WTC11 (cell line): ENCODE results near the gene P2RY11. TPM values are rescaled to one million over a fixed set of nuclear protein-coding genes. Genes with fewer than 3 reads are reported as not detected.

Experiments
- ATAC-seq: fragments of 200-7000 bp; cut with Tn5 transposase; 2 replicates; pipeline ENCODE4 v1.10.0; 2021; ENCODE audit warnings: mild to moderate bottlenecking, moderate library complexity
- CTCF ChIA-PET: fragments of 300-600 bp; sonication (Branson Sonifier 250); formaldehyde crosslinking; loops from one replicate; lab custom pipeline; 2021; ENCODE audit warnings: antibody characterized with exemption; lab: Charles Lee
- POLR2A ChIA-PET: fragments of 350-600 bp; sonication (Branson Sonifier 250); formaldehyde crosslinking; loops from one replicate; lab custom pipeline; 2021; ENCODE audit warnings: antibody characterized with exemption; lab: Charles Lee
- DNase-seq: peaks from one replicate; pipeline ENCODE4 v3.0.0; 2021; ENCODE audit warnings: low spot score
- H3K27ac Mint-ChIP-seq: 2 replicates; pipeline ENCODE4 v1.8.0; 2021; ENCODE audit warnings: mixed read lengths
- H3K27me3 Mint-ChIP-seq: 2 replicates; pipeline ENCODE4 v1.8.0; 2021; ENCODE audit warnings: low read depth, mild to moderate bottlenecking, moderate library complexity, mixed read lengths
- H3K36me3 Mint-ChIP-seq: 2 replicates; pipeline ENCODE4 v1.8.0; 2021; ENCODE audit warnings: mixed read lengths
- H3K4me1 Mint-ChIP-seq: 2 replicates; pipeline ENCODE4 v1.8.0; 2022; ENCODE audit warnings: mixed read lengths
- H3K4me3 Mint-ChIP-seq: 2 replicates; pipeline ENCODE4 v1.8.0; 2021; ENCODE audit warnings: mild to moderate bottlenecking, moderate library complexity, mixed read lengths
- H3K9me3 Mint-ChIP-seq: 2 replicates; pipeline ENCODE4 v1.8.0; 2021; ENCODE audit warnings: mixed read lengths
- ATF2 ChIP-seq: sonication (generic); formaldehyde crosslinking; IDR thresholded peaks from 2 replicates; pipeline ENCODE4 v1.8.1; 2022; ENCODE audit warnings: low read depth, missing genetic modification reagents, borderline replicate concordance
- ATF3 ChIP-seq: sonication (generic); formaldehyde crosslinking; conservative IDR thresholded peaks from 2 replicates; pipeline ENCODE4 v1.8.1; 2022; ENCODE audit warnings: mild to moderate bottlenecking, missing genetic modification reagents
- ATF6 ChIP-seq: sonication (generic); formaldehyde crosslinking; IDR thresholded peaks from 2 replicates; pipeline ENCODE4 v1.8.1; 2023; ENCODE audit warnings: mild to moderate bottlenecking, missing genetic modification reagents
- CBFB ChIP-seq: sonication (generic); formaldehyde crosslinking; IDR thresholded peaks from 2 replicates; pipeline ENCODE4 v1.8.1; 2022; ENCODE audit warnings: mild to moderate bottlenecking, low read depth, missing genetic modification reagents
- CDX4 ChIP-seq: fragments of 250-450 bp; sonication (Bioruptor Pico); IDR thresholded peaks from 2 replicates; pipeline ENCODE4 v1.9.0; 2021; ENCODE audit warnings: moderate library complexity, mild to moderate bottlenecking, inconsistent platforms, borderline replicate concordance
- FOXK1 ChIP-seq: sonication (generic); formaldehyde crosslinking; IDR thresholded peaks from 2 replicates; pipeline ENCODE4 v1.8.0; 2022; ENCODE audit warnings: mild to moderate bottlenecking, moderate library complexity, missing genetic modification reagents
- FOXP4 ChIP-seq: sonication (generic); formaldehyde crosslinking; IDR thresholded peaks from 2 replicates; pipeline ENCODE4 v1.8.0; 2022; ENCODE audit warnings: mild to moderate bottlenecking, missing genetic modification reagents
- HMGXB4 ChIP-seq: sonication (generic); formaldehyde crosslinking; IDR thresholded peaks from 2 replicates; pipeline ENCODE4 v1.8.1; 2023; ENCODE audit warnings: mild to moderate bottlenecking, moderate library complexity, missing genetic modification reagents
- IRF2 ChIP-seq: sonication (generic); formaldehyde crosslinking; IDR thresholded peaks from 2 replicates; pipeline ENCODE4 v1.8.0; 2022; ENCODE audit warnings: low read depth, missing genetic modification reagents, borderline replicate concordance
- KAT7 ChIP-seq: sonication (generic); formaldehyde crosslinking; IDR thresholded peaks from 2 replicates; pipeline ENCODE4 v1.8.1; 2023; ENCODE audit warnings: missing genetic modification reagents, mild to moderate bottlenecking, borderline replicate concordance
- PRRX2 ChIP-seq: fragments of 250-450 bp; sonication (Bioruptor Pico); IDR thresholded peaks from 2 replicates; pipeline ENCODE4 v1.8.0; 2021; ENCODE audit warnings: mild to moderate bottlenecking
- RORB ChIP-seq: fragments of 250-450 bp; sonication (Bioruptor Pico); IDR thresholded peaks from 2 replicates; pipeline ENCODE4 v1.9.0; 2021; ENCODE audit warnings: mild to moderate bottlenecking
- SMAD3 ChIP-seq: sonication (generic); formaldehyde crosslinking; IDR thresholded peaks from 2 replicates; pipeline ENCODE4 v1.8.0; 2022; ENCODE audit warnings: missing genetic modification reagents, mild to moderate bottlenecking, borderline replicate concordance
- SMAD4 ChIP-seq: sonication (generic); formaldehyde crosslinking; IDR thresholded peaks from 2 replicates; pipeline ENCODE4 v1.8.0; 2022; ENCODE audit warnings: mild to moderate bottlenecking, missing genetic modification reagents
- USF2 ChIP-seq: sonication (generic); formaldehyde crosslinking; IDR thresholded peaks from 2 replicates; pipeline ENCODE4 v1.8.1; 2023; ENCODE audit warnings: mild to moderate bottlenecking, missing genetic modification reagents, moderate library complexity
- ZMAT4 ChIP-seq: fragments of 250-450 bp; sonication (Bioruptor Pico); IDR thresholded peaks from 2 replicates; pipeline ENCODE4 v1.9.0; 2021; ENCODE audit warnings: mild to moderate bottlenecking
- ZNF317 ChIP-seq: sonication (generic); formaldehyde crosslinking; IDR thresholded peaks from 2 replicates; pipeline ENCODE4 v1.8.1; 2023; ENCODE audit warnings: low read depth, mild to moderate bottlenecking, moderate library complexity, missing genetic modification reagents, borderline replicate concordance
- ZNF416 ChIP-seq: fragments of 250-450 bp; sonication (Bioruptor Pico); IDR thresholded peaks from 2 replicates; pipeline ENCODE4 v1.9.0; 2021; ENCODE audit warnings: mild to moderate bottlenecking, inconsistent platforms
- ZSCAN18 ChIP-seq: fragments of 250-450 bp; sonication (Bioruptor Pico); IDR thresholded peaks from 2 replicates; pipeline ENCODE4 v2.1.2; 2022; ENCODE audit warnings: mild to moderate bottlenecking, moderate library complexity
- total RNA-seq: library from RNA; stranded (reverse); gene quantifications from 3 replicates; pipeline ENCODE4 v1.2.3, GENCODE V29; 2021

P2RY11 gene
- total RNA-seq, 1 experiment from 2014 or later = 21.0 TPM

- TF ChIP-seq USF2 (CRISPR knock-in tag) = no peak
These were observed 32.2 kb downstream of the P2RY11 start (continued) for GRCh38 chr19:10143681-10144080.

GRCh38 chr19:10144361-10144760, 32.9 kb downstream of the P2RY11 start:
- CTCF ChIA-PET = interaction anchor here (0.5 kb wide), 1 partner anchor 88 kb away, joined by 3 read pairs; no protein-coding TSS in a partner anchor

GRCh38 chr19:10145031-10145430, 33.5 kb downstream of the P2RY11 start:
- H3K4me3 Mint-ChIP-seq = no peak overlapping the region
- ATAC-seq = no peak
- no peak for TF ChIP-seq ATF6 (CRISPR knock-in tag)
- no peak overlapping the region for H3K27ac Mint-ChIP-seq
- H3K27me3 Mint-ChIP-seq = no peaks in the 10 kb centered on the region
- H3K4me1 Mint-ChIP-seq = no peaks in the 10 kb centered on the region
- DNase-seq = no peak
- CTCF ChIA-PET = interaction anchor here (0.5 kb wide), 1 partner anchor 89 kb away, joined by 3 read pairs; no protein-coding TSS in a partner anchor
- H3K9me3 Mint-ChIP-seq = no peaks in the 10 kb centered on the region
- peaks cover 70% of the 10 kb centered on the region for H3K36me3 Mint-ChIP-seq
- POLR2A ChIA-PET = no interaction called here

More at GRCh38 chr19:10144361-10144760, 32.9 kb downstream of the P2RY11 start:
- Mint-ChIP-seq H3K4me1 (no peaks in the 10 kb centered on the region), H3K27me3 (no peaks in the 10 kb centered on the region), H3K27ac (no peak overlapping the region), H3K9me3 (no peaks in the 10 kb centered on the region), H3K4me3 (no peak overlapping the region), H3K36me3 (peaks cover 68% of the 10 kb centered on the region)
- POLR2A ChIA-PET = no interaction called here
- ATAC-seq (no peak), DNase-seq (no peak)
- no peak for TF ChIP-seq SMAD4 (CRISPR knock-in tag)
- TF ChIP-seq CBFB = no peak
- no peak for TF ChIP-seq ZSCAN18 (CRISPR knock-in tag)
- TF ChIP-seq ATF3 (CRISPR knock-in tag) = no peak
- no peak for TF ChIP-seq ZMAT4 (CRISPR knock-in tag)

GRCh38 chr19:10146142-10146541, 34.6 kb downstream of the P2RY11 start:
- ChIA-PET POLR2A (no interaction called here), CTCF (no interaction called here)
- DNase-seq = no peak
- H3K36me3 Mint-ChIP-seq = peaks cover 71% of the 10 kb centered on the region
- no peak for TF ChIP-seq IRF2
- no peak for TF ChIP-seq FOXP4 (CRISPR knock-in tag)
- TF ChIP-seq ATF2 (CRISPR knock-in tag) = no peak
- no peak for TF ChIP-seq CDX4 (CRISPR knock-in tag)
- no peak for TF ChIP-seq RORB
- TF ChIP-seq HMGXB4 (CRISPR knock-in tag) = no peak
- TF ChIP-seq ZNF317 (CRISPR knock-in tag) = no peak
- TF ChIP-seq SMAD3 = no peak
- no peak for TF ChIP-seq PRRX2
- TF ChIP-seq FOXK1 (CRISPR knock-in tag) = no peak
- no peak for TF ChIP-seq KAT7 (CRISPR knock-in tag)
- TF ChIP-seq ZNF416 (CRISPR knock-in tag) = no peak
- no peaks in the 10 kb centered on the region for H3K4me1 Mint-ChIP-seq
- H3K27me3 Mint-ChIP-seq = no peaks in the 10 kb centered on the region
- no peak overlapping the region for H3K27ac Mint-ChIP-seq
- H3K9me3 Mint-ChIP-seq = no peaks in the 10 kb centered on the region
- no peak for ATAC-seq
- no peak overlapping the region for H3K4me3 Mint-ChIP-seq
